Measurements from ENCODE around the gene IGF2BP3.

GRCh38 chr7:23431702-23432199, 38.5 kb downstream of the IGF2BP3 start:
- TF ChIP-seq POLR2A (IDR thresholded peaks at IDR 0.05; ENCODE audit: low read depth, low read length), result no peak
- no peak for TF ChIP-seq TAF1 (IDR thresholded peaks at IDR 0.05; ENCODE audit: low read depth, low read length)

Measured in GM12891 (cell line).